ENCODE data around the gene CD48. TPM values are rescaled to one million over a fixed set of nuclear protein-coding genes. Genes with fewer than 3 reads are reported as not detected.
A peak's percentile ranks its signal among the peaks of the same experiment; 100 is the strongest.

The CD48 gene
- polyA plus RNA-seq, 3 donors from 2014 or later, result 202 to 229 (median 205) TPM

- Mint-ChIP-seq H3K36me3 (peaks cover 55 to 60% (median 59%) of the 10 kb centered on the region in 3 donors), H3K4me1 (peaks cover 97 to 100% of the 10 kb centered on the region in 2 donors), H3K27ac (peak overlapping the region; percentile 92 to 100 (median 94))
Observed at GRCh38 chr1:160748181-160748877, 36.7 kb upstream of the CD48 start.

DNA sequence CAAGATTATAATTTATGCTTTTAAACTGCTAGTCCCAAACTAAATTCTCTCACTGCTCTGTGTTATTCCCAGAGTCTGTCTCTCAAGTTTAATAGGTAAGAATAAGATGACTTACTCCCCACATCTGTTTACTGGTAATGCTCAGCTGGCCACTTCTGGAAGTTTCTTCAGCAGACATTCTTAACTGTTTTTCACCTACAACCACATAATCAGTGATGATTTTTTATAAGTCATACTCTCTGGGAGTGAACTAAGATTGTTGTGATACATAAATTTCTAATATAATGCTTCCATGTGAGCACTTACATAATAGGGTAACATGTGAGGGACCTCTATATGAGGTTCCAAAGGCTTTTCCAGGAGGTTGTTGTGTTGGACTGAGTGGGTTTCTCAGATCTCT is 36.1 kb upstream of the CD48 start:
- H3K9me3 Mint-ChIP-seq, result no peaks in the 10 kb centered on the region
- peaks cover 54 to 58% (median 58%) of the 10 kb centered on the region in 3 donors for H3K36me3 Mint-ChIP-seq
- peaks cover 97 to 100% of the 10 kb centered on the region in 2 donors for H3K4me1 Mint-ChIP-seq
- no peak for DNase-seq
- H3K27ac Mint-ChIP-seq, result peak overlapping the region; percentile 92 to 100 (median 94)
- peak overlapping the region; percentile 60 to 97 (median 79) for H3K4me3 Mint-ChIP-seq
- H3K27me3 Mint-ChIP-seq (ENCODE audit: low read depth in 3 of 3), result peaks cover 6 to 19% (median 12%) of the 10 kb centered on the region in 3 donors

More at GRCh38 chr1:160748181-160748877, 36.7 kb upstream of the CD48 start:
- DNase-seq, result no peak
- peaks cover 6 to 21% (median 10%) of the 10 kb centered on the region in 3 donors for H3K27me3 Mint-ChIP-seq (ENCODE audit: low read depth in 3 of 3)
- H3K4me3 Mint-ChIP-seq, result peak overlapping the region in 4 of 5 donors; percentile 60 to 97 (median 72)
- no peaks in the 10 kb centered on the region for H3K9me3 Mint-ChIP-seq

- H3K4me3 Mint-ChIP-seq, result peak overlapping the region; percentile 60 to 97 (median 88)
- peaks cover 54 to 58% (median 58%) of the 10 kb centered on the region in 3 donors for H3K36me3 Mint-ChIP-seq
- H3K9me3 Mint-ChIP-seq, result no peaks in the 10 kb centered on the region
- no peak for DNase-seq
- peaks cover 6 to 16% (median 15%) of the 10 kb centered on the region in 3 donors for H3K27me3 Mint-ChIP-seq (ENCODE audit: low read depth in 3 of 3)
- H3K27ac Mint-ChIP-seq, result peak overlapping the region; percentile 92 to 100 (median 94)
- H3K4me1 Mint-ChIP-seq, result peaks cover 97 to 100% of the 10 kb centered on the region in 2 donors
Observed at GRCh38 chr1:160746836-160747500, 35.3 kb upstream of the CD48 start.

- H3K9me3 Mint-ChIP-seq, result no peaks in the 10 kb centered on the region
- H3K36me3 Mint-ChIP-seq, result peaks cover 42 to 48% (median 46%) of the 10 kb centered on the region in 3 donors
- peak overlapping the region; percentile 88 to 97 (median 90) for H3K4me3 Mint-ChIP-seq
- no peak for DNase-seq
- peaks cover 2 to 17% (median 9%) of the 10 kb centered on the region in 3 donors for H3K27me3 Mint-ChIP-seq (ENCODE audit: low read depth in 3 of 3)
- peak overlapping the region; percentile 92 to 100 (median 94) for H3K27ac Mint-ChIP-seq
- peaks cover 98 to 100% of the 10 kb centered on the region in 2 donors for H3K4me1 Mint-ChIP-seq
Observed at GRCh38 chr1:160745551-160745950, 33.9 kb upstream of the CD48 start.

DNA sequence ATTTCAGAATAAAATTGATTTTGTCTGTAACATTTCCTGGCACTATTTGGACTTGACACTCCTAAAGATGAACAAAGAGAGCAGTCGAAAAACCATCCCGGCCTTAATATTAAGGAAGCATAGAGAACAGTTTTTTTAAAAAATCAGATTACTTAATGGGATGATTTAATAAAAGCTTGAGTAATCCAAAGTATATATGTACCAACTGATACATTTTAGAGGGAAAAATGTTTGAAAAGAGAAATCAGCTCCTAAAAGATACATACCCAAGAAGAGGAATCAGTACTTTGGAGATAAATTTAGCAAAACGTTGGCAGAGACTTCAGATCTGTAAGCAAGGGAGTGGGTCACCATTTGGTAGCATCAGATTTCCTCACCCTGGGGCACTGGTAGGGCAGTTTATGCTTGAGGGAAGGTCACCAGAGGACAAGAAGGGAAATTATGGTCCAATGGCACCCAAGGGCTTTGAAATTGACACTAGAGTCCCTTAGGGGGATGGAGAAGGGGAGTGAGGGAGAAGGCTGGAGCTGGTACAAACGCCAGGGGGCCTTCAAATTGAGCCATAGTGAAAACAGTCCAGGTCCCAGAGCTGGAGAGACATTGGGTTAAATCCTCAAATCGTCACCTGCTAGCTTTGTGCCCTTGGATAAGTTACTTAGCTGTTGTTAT is 33.4 kb upstream of the CD48 start:
- peaks cover 97 to 100% of the 10 kb centered on the region in 2 donors for H3K4me1 Mint-ChIP-seq
- DNase-seq, result no peak
- H3K27me3 Mint-ChIP-seq (ENCODE audit: low read depth in 3 of 3), result peaks cover 2 to 17% (median 8%) of the 10 kb centered on the region in 3 donors
- H3K27ac Mint-ChIP-seq, result peak overlapping the region; percentile 92 to 100 (median 94)
- H3K9me3 Mint-ChIP-seq, result no peaks in the 10 kb centered on the region
- H3K4me3 Mint-ChIP-seq, result peak overlapping the region; percentile 88 to 97 (median 90)
- H3K36me3 Mint-ChIP-seq, result peaks cover 37 to 43% (median 41%) of the 10 kb centered on the region in 3 donors

DNA sequence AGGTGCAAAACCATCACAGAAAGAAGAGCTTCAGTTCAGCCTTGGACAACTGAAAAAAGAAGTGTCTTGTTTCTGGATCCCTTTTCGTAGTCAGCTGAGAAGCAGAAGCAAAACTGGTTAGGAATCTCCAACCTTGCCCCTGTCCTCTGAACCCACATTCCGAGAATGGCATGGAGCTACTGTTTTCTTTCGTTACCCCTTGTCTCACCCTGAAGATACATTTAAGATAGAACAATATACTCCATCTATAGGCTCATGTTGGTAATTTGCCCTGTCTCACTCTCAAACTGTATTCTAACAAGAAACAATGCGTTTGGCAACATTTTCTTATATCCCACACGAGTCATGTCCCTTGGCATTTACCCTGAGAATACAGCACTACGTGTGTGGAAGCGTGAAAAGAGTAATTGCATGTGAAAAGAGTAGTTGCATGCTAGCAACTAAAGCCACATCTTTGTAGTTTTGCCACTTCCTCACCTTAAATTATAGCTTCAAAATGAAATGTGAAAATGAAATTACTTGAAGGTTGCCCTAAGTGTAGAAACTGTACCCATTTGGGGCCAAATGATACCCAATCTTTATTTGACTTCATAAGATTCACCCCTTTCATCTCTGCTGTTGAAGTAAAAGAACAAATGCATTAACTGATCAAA is 32.7 kb upstream of the CD48 start:
- peaks cover 94 to 95% of the 10 kb centered on the region in 2 donors for H3K4me1 Mint-ChIP-seq
- peak overlapping the region; percentile 88 to 97 (median 90) for H3K4me3 Mint-ChIP-seq
- H3K36me3 Mint-ChIP-seq, result peaks cover 37 to 43% (median 38%) of the 10 kb centered on the region in 3 donors
- DNase-seq, result peak; percentile 70 to 77 (median 73)
- peaks cover 2 to 17% (median 8%) of the 10 kb centered on the region in 3 donors for H3K27me3 Mint-ChIP-seq (ENCODE audit: low read depth in 3 of 3)
- H3K9me3 Mint-ChIP-seq, result no peaks in the 10 kb centered on the region
- peak overlapping the region; percentile 92 to 100 (median 94) for H3K27ac Mint-ChIP-seq

DNA sequence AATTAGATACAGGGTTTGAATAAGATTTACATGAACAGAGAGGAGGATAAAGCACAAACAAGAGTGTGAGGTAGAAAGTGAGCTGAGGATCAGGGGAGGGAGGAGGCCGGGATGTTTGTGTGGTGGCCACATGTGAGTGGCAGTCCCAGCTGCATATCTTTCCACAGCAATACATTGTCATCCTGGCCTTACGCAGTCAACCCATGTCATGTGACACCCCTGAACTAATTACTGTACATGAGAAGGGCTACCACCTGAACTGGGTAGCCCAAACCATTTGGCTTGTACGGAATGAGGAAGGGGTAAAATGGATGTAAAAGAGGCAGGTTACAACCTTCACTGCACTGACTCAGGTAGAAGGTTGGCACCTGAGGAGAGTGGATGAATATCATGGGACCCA is 31.6 kb upstream of the CD48 start:
- Mint-ChIP-seq H3K27ac (peak overlapping the region; percentile 92 to 100 (median 94)), H3K36me3 (peaks cover 27 to 33% (median 27%) of the 10 kb centered on the region in 3 donors), H3K4me3 (peak overlapping the region; percentile 88 to 97 (median 90)), H3K4me1 (peaks cover 93 to 95% of the 10 kb centered on the region in 2 donors), H3K9me3 (peaks cover under 1% of the 10 kb centered on the region in 6 donors), H3K27me3 (ENCODE audit: low read depth in 3 of 3) (peaks cover 2 to 18% (median 8%) of the 10 kb centered on the region in 3 donors)
- no peak for DNase-seq

DNA sequence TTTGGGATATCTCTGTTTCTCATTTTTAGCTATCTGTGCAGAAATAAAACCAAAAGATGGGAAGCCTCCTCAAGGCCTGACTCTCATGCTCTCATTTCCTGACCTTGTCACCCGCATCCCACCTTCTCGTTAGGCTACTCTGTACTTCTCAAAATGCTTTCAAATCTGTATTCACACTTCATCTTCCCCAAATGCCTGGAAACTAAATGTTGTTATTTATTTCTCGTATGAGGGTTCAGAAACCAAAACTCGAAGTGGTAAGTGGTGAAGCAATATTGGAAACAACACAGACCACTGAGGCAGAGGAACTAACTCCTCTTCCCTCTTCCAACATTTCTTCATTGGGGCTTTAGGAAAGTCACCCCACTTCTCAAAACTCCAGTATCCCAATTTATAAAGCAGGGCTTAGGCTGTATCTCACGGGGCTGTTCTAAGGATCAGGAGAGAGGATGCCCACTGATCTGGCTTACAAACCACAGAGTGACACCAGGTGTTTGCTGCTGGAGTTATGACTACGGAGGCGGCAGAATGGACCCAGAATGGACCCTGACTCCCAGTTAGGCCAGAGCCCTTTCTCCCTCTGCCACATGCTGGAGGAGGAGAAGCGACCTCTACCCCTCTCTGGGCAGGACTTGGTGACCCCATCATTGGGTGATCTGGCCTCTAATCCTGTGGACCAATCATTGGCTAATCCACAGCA is 31.0 kb upstream of the CD48 start:
- Mint-ChIP-seq H3K36me3 (peaks cover 26% of the 10 kb centered on the region in 3 donors), H3K4me3 (peak overlapping the region; percentile 88 to 97 (median 90)), H3K9me3 (peaks cover 3 to 8% (median 7%) of the 10 kb centered on the region in 6 donors), H3K27me3 (ENCODE audit: low read depth in 3 of 3) (peaks cover 7 to 23% (median 8%) of the 10 kb centered on the region in 3 donors), H3K27ac (peak overlapping the region; percentile 92 to 100 (median 94)), H3K4me1 (peaks cover 93 to 95% of the 10 kb centered on the region in 2 donors)
- peak; percentile 32 to 40 (median 40) for DNase-seq

GRCh38 chr1:160741612-160742348 is 30.2 kb upstream of the CD48 start:
- Mint-ChIP-seq H3K36me3 (peaks cover 26 to 30% (median 30%) of the 10 kb centered on the region in 3 donors), H3K4me1 (peaks cover 90 to 95% of the 10 kb centered on the region in 2 donors), H3K27ac (peak overlapping the region; percentile 92 to 100 (median 94)), H3K27me3 (ENCODE audit: low read depth in 3 of 3) (peaks cover 11 to 27% (median 11%) of the 10 kb centered on the region in 3 donors), H3K4me3 (peak overlapping the region; percentile 88 to 97 (median 90)), H3K9me3 (peaks cover 3 to 16% (median 15%) of the 10 kb centered on the region in 6 donors)
- no peak for DNase-seq

GRCh38 chr1:160741092-160741501 is 29.5 kb upstream of the CD48 start:
- Mint-ChIP-seq H3K27ac (peak overlapping the region; percentile 92 to 100 (median 94)), H3K4me1 (peaks cover 85 to 95% of the 10 kb centered on the region in 2 donors), H3K4me3 (peak overlapping the region; percentile 88 to 97 (median 90)), H3K36me3 (peaks cover 27 to 36% (median 33%) of the 10 kb centered on the region in 3 donors), H3K27me3 (ENCODE audit: low read depth in 3 of 3) (peaks cover 11 to 30% (median 16%) of the 10 kb centered on the region in 3 donors), H3K9me3 (peaks cover 7 to 22% (median 22%) of the 10 kb centered on the region in 6 donors)
- peak; percentile 56 to 58 (median 57) for DNase-seq

GRCh38 chr1:160740133-160740688 is 28.6 kb upstream of the CD48 start:
- Mint-ChIP-seq H3K36me3 (peaks cover 30 to 40% (median 36%) of the 10 kb centered on the region in 3 donors), H3K27me3 (ENCODE audit: low read depth in 3 of 3) (peaks cover 11 to 32% (median 20%) of the 10 kb centered on the region in 3 donors), H3K9me3 (peaks cover 7 to 31% (median 28%) of the 10 kb centered on the region in 6 donors), H3K4me3 (peak overlapping the region; percentile 88 to 97 (median 90)), H3K4me1 (peaks cover 81 to 92% of the 10 kb centered on the region in 2 donors), H3K27ac (peak overlapping the region; percentile 92 to 100 (median 94))
- DNase-seq, result no peak
